Thoracic aorta (tissue), 2 donors: ENCODE data around the gene SGPL1. TPM values are rescaled to one million over a fixed set of nuclear protein-coding genes. Genes with fewer than 3 reads are reported as not detected.

ENCODE experiments used
- ATAC-seq: fragments of 150-250 bp; one replicate; pipeline ENCODE4 v1.8.0; 2017; ENCODE audit warnings: low read depth; ENCODE audit not compliant: insufficient number of reproducible peaks, low FRiP score
- DNase-seq: peaks from one replicate; pipeline ENCODE4 v3.0.0-alpha.2; 2020; ENCODE audit warnings: low spot score
- H3K27ac ChIP-seq, 2 donors: fragments of 200-600 bp; sonication (generic); 1 replicate in 1 of 2; 2 replicates in 1 of 2; pipeline ENCODE4 v1.5.1; 2016; ENCODE audit warnings: mild to moderate bottlenecking in 2 of 2, moderate library complexity in 2 of 2
- H3K27me3 ChIP-seq: fragments of 200-600 bp; sonication (generic); replicated peaks from 2 replicates; pipeline ENCODE4 v1.6.0; 2016; ENCODE audit warnings: mild to moderate bottlenecking; ENCODE audit not compliant: insufficient read depth
- H3K36me3 ChIP-seq: fragments of 200-600 bp; sonication (generic); one replicate; pipeline ENCODE4 v1.5.1; 2016
- H3K4me1 ChIP-seq, 2 donors: fragments of 200-600 bp; sonication (generic); 1 replicate in 1 of 2; 2 replicates in 1 of 2; pipeline versions ENCODE4 v1.5.1 to v1.6.0; 2016; ENCODE audit warnings: low read depth in 2 of 2, mild to moderate bottlenecking in 1 of 2; ENCODE audit not compliant: control insufficient read depth in 1 of 2
- H3K4me3 ChIP-seq: fragments of 200-600 bp; sonication (generic); 2 replicates; pipeline ENCODE4 v1.5.1; 2016; ENCODE audit warnings: mild to moderate bottlenecking
- H3K9me3 ChIP-seq: fragments of 200-600 bp; sonication (generic); 2 replicates; pipeline ENCODE4 v1.5.1; 2016
- total RNA-seq, 2 donors: library from RNA; depleted of rRNA; stranded (reverse); fragments of >200 nt; gene quantifications; one replicate each; pipeline versions ENCODE4 v1.1.0 to v1.2.3, GENCODE V29; 2016
- TF ChIP-seq, protein P1 (sequence below): fragments of 200-600 bp; sonication (generic); IDR thresholded peaks from one replicate; pipeline ENCODE4 v1.5.1; 2019; ENCODE audit warnings: antibody characterized with exemption

Gene SGPL1
- total RNA-seq, 2 donors from 2014 or later = 15.0 to 26.0 TPM

DNA sequence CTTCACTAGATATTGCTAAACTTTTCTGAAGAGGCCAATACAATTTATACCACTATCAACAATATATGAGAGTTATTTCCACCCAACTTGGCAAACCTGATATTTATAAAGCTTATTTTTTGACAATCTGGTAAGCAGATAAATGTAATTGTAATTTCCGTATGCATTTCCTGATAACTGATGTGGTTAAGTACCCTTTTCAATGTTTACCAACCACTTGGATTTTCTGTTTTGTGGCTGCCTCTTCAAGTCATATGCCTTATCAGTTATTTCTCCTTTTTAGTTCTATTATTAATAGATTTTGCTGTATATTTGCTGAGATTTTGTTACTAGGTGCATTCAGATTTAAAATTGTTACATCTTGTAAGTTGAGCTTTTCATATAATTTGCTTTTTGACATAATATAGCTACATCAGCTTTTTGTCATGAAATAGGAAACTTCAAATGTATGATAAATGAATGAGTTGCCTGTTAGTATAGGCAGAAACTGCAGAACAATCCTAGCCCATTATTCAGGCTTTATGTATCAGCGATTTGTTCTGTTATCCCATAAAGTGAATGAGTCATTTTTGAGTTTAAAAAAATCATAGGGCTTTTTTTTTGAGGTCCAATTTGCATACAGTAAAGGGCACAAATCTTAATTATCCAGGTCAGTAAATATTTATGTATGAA lies 11.5 kb downstream of the SGPL1 start:
- Histone ChIP-seq H3K4me1 (no peaks in the 10 kb centered on the region), H3K36me3 (peaks cover 6% of the 10 kb centered on the region), H3K9me3 (no peaks in the 10 kb centered on the region), H3K27me3 (no peaks in the 10 kb centered on the region), H3K4me3 (no peak overlapping the region), H3K27ac (no peak overlapping the region)
- DNase-seq (no peak), ATAC-seq (no peak)
- TF ChIP-seq, protein P1, sequence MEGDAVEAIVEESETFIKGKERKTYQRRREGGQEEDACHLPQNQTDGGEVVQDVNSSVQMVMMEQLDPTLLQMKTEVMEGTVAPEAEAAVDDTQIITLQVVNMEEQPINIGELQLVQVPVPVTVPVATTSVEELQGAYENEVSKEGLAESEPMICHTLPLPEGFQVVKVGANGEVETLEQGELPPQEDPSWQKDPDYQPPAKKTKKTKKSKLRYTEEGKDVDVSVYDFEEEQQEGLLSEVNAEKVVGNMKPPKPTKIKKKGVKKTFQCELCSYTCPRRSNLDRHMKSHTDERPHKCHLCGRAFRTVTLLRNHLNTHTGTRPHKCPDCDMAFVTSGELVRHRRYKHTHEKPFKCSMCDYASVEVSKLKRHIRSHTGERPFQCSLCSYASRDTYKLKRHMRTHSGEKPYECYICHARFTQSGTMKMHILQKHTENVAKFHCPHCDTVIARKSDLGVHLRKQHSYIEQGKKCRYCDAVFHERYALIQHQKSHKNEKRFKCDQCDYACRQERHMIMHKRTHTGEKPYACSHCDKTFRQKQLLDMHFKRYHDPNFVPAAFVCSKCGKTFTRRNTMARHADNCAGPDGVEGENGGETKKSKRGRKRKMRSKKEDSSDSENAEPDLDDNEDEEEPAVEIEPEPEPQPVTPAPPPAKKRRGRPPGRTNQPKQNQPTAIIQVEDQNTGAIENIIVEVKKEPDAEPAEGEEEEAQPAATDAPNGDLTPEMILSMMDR = no peak

- Histone ChIP-seq H3K27me3 (no peaks in the 10 kb centered on the region), H3K4me3 (no peak overlapping the region), H3K9me3 (no peaks in the 10 kb centered on the region), H3K4me1 (peaks cover under 1 to 6% of the 10 kb centered on the region in 2 donors), H3K27ac (no peak overlapping the region), H3K36me3 (peaks cover 6% of the 10 kb centered on the region)
- TF ChIP-seq, protein P1 = no peak
- ATAC-seq (no peak), DNase-seq (no peak)
Observed at GRCh38 chr10:70828923-70829322, 13.2 kb downstream of the SGPL1 start.

DNA sequence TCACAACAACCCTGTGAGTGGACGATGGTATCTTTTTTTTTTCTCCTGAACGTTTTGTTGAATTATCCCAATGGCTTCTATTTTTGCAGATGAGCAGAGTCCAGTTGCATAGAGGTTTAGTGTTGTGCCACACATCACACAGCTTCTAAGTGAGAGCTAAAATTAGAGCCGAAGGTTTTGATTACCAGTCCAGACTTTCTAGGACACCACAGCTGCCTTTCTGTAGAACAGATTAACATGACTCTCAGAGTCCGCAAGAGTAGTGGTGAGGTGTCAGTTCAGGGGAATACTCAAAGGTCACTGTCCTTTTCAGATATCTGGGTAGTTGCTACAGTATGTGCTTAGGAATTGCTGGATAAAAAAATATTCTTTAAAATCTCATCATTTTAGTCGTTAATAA lies 13.8 kb downstream of the SGPL1 start:
- Histone ChIP-seq H3K4me1 (peaks cover 5 to 6% of the 10 kb centered on the region in 2 donors), H3K36me3 (peaks cover 6% of the 10 kb centered on the region), H3K9me3 (no peaks in the 10 kb centered on the region), H3K27ac (no peak overlapping the region), H3K4me3 (no peak overlapping the region), H3K27me3 (no peaks in the 10 kb centered on the region)
- ATAC-seq (no peak), DNase-seq (no peak)
- TF ChIP-seq, protein P1 = no peak

DNA sequence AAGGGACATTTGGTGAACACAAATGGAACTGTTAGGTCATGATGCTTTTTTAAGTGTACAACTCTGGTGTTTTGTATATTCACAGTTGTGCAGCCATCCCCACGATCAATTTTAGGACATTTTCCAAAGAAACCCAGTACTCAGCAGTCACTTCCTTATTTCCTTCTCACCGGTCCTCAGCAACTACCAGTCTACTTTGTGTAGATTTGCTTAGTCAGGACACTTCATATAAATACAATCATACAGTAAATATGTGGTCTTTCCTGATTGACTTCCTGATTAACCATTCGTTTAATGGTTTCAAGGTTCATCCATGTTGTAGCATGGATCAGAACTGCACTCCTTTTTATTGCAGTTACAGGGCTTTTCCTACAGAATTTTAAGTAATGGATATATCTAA lies 14.4 kb downstream of the SGPL1 start:
- DNase-seq = no peak
- Histone ChIP-seq H3K4me3 (no peak overlapping the region), H3K9me3 (no peaks in the 10 kb centered on the region), H3K4me1 (peaks cover 5 to 6% of the 10 kb centered on the region in 2 donors), H3K27me3 (no peaks in the 10 kb centered on the region), H3K27ac (no peak overlapping the region), H3K36me3 (peaks cover 6% of the 10 kb centered on the region)
- ATAC-seq = no peak
- TF ChIP-seq, protein P1 = no peak

DNA sequence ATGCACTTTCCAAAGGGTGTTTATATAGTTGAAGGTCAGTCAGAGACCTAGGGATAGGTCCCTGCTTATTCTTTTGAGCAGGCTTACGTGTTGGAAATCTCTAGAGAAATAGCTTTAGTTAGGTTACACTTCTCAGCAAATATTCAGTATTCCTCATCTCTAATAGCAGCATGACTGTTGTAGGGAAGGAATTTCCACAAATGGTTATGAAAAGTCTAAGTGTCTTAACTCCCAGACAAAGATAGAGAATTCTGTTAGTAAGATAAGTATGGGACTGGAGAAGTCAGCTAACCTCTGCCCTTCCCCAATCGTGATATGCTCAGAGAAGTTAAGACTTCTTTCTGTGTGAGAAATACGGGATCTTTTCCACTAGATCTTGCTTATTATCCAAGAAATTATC lies 16.5 kb downstream of the SGPL1 start:
- Histone ChIP-seq H3K27me3 (no peaks in the 10 kb centered on the region), H3K4me1 (peaks cover 9 to 15% of the 10 kb centered on the region in 2 donors), H3K9me3 (no peaks in the 10 kb centered on the region), H3K36me3 (peaks cover 6% of the 10 kb centered on the region), H3K4me3 (no peak overlapping the region), H3K27ac (no peak overlapping the region)
- no peak for ATAC-seq
- DNase-seq = no peak
- TF ChIP-seq, protein P1 = no peak
